Measurements from ENCODE around the gene CSNK1D. TPM values are rescaled to one million over a fixed set of nuclear protein-coding genes. Genes with fewer than 3 reads are reported as not detected.
"Not testable (repeated sequence)": the region's sequence is repeated elsewhere in the genome, so short reads cannot be mapped to it uniquely, and the experiment has no call there.

The CSNK1D gene
- total RNA-seq, 1 donor from 2014 or later: 160 TPM

DNA sequence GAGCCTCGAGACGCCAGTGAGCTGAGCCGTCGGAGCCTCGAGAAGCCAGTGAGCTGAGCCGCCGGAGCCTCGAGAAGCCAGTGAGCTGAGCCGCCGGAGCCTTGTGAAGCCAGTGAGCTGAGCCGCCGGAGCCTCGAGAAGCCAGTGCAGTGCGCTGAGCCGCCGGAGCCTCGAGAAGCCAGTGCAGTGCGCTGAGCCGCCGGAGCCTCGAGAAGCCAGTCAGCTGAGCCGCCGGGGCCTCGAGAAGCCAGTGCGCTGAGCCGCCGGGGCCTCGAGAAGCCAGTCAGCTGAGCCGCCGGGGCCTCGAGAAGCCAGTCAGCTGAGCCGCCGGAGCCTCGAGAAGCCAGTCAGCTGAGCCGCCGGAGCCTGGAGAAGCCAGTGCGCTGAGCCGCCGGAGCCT, 19.4 kb downstream of the CSNK1D start:
- intact Hi-C loops (cut with micrococcal nuclease): not testable (repeated sequence)

- intact Hi-C loops (cut with micrococcal nuclease): no loop called here
These were observed 20.3 kb downstream of the CSNK1D start for GRCh38 chr17:82253179-82253544.

GRCh38 chr17:82252511-82253178, 20.9 kb downstream of the CSNK1D start:
- intact Hi-C loops (cut with micrococcal nuclease): no loop called here

DNA sequence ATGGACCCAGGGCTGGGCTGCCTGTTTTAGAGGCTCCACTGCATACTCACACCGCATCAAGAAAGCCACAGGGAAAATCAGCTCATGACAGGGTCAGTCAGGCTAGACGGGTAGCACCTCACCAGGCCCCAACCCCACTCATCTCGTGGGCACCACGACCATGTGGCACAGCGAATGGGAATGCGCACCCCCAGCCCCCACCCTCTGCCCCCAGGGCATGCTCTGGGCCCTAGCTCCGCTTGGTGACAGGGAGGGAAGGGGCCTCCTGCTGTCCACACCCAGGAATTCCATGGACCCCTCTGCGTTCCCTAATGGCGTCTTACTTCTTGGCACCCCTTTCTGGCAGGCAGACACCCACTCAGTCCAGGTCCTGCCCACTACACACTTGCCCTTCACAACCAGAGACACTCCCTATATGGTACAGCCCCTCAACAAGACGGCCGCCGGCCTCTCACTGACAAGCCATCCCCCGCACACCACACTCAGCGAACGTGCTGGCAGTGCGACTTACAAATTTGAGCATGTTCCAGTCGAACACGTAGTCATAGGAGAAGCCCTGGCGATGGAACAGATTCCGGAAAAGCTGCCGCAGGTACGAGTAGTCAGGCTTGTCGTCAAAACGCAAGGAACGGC, 22.5 kb downstream of the CSNK1D start:
- intact Hi-C loops (cut with micrococcal nuclease): no loop called here

- intact Hi-C loops (cut with micrococcal nuclease): no loop called here
These were observed 23.5 kb downstream of the CSNK1D start for GRCh38 chr17:82249896-82250581.

GRCh38 chr17:82248815-82249674, 24.5 kb downstream of the CSNK1D start:
- intact Hi-C loops (cut with micrococcal nuclease): no loop called here

- intact Hi-C loops (cut with micrococcal nuclease): no loop called here
These were observed 25.4 kb downstream of the CSNK1D start for GRCh38 chr17:82247856-82248671.

DNA sequence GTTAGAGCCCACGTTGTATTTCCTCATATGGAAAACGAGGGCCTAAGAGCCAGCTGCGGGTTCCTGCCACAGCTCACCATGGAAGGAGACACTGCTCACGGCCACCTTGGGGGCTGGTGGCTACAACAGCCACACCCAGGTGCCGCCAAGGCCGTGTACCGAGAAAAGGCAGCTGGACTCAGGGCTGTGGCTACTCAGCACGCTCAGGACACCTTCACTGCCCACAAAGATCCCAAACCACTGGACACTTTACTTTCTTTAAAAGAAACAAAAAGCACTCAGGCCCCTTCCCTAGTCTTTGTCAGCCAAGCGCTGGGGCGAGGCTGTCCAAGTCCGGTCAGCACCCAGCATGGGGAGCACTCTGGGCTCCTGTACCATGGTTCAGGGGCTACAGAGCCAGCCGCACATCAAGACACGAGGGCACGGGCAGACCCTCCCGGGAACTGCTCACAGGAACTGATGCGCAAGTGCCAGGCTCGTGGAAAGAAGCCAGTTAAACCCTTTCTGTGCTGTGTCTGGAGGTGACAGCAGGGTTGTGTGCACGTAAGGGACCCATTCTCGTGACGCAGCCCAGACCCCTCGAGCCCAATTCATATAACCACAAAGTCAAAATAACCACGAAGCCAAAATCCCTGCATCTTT, 26.2 kb downstream of the CSNK1D start:
- intact Hi-C loops (cut with micrococcal nuclease): no loop called here

- intact Hi-C loops (cut with micrococcal nuclease): no loop called here
These were observed 26.9 kb downstream of the CSNK1D start for GRCh38 chr17:82246365-82247181.

GRCh38 chr17:82246040-82246364, 27.5 kb downstream of the CSNK1D start:
- intact Hi-C loops (cut with micrococcal nuclease): no loop called here

DNA sequence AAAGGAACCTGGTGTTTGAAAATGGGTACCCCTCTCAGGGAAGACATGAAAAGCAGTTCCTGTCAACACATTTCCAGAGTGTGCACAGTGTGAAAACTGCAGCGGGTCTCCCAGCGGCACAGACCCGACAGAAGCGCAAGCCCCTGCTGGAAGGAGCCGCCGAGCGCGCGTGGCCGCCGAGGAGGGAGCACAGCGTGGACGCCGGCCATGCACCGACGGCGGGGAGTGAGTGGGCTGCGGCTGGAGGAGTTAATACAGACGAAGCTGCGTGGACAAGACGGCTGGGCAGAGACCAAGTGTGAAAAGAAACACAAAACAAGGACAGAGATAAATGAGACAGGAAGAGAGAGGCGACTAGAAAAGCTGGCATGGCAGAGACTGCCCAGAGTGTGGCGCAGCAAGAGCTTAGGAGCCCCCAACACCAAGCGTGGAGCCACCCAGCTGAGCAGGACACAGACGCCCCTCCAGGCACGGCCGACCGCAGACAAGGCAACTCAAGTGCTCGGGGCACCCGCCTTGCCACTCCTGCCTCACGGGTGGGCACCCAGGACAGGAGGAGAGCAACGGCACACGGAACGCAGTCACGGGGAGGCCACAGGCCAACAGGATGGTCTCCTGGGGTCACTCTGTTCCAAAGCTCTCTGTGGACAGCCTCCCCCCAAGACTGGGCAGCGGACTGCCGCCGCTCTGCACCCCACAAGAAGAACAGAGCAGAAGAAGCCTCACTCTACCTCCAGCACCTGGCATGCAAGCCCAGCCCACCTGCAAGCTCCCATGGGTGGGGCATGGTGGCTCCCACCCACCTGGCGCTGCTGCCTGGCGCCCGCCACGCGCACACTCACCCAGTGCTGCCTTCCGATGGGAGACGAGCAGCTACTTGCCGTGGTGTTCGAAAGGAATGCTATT, 28.1 kb downstream of the CSNK1D start:
- intact Hi-C loops (cut with micrococcal nuclease): no loop called here

DNA sequence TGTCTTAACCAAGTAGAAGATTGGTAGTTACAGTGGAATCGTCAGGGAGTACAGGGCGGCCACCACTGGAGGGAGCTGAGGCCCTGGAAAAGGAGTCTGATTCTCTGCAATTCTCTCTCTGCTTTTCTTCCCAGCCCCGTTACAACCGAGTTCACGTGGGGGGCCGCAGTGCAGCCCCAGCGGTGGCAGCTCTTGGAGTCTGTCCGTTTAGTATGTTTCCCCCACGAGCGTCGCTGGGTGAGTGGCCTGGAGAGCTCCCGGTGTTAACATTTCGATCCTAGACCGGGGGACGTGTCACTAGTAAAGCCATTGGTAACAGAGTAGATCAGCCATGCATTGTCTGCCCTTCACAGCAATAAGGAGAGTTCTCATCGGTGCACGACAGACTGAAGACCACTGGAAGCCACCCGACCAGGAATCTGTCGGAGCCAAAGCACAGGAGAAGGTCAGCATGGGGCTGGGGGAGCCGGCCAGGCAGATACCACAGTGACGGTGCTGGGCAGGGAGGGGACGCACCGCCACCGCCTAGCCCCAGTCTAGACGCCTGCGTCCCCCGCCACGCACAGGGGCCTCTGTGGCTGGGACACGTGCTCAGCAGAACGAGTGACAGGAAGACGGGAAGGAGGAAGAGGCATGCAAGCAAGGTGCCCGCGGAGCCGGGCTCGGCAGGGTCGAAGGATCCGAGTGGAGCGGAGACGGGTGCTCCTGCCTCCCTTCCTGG, 28.9 kb downstream of the CSNK1D start:
- intact Hi-C loops (cut with micrococcal nuclease): no loop called here

DNA sequence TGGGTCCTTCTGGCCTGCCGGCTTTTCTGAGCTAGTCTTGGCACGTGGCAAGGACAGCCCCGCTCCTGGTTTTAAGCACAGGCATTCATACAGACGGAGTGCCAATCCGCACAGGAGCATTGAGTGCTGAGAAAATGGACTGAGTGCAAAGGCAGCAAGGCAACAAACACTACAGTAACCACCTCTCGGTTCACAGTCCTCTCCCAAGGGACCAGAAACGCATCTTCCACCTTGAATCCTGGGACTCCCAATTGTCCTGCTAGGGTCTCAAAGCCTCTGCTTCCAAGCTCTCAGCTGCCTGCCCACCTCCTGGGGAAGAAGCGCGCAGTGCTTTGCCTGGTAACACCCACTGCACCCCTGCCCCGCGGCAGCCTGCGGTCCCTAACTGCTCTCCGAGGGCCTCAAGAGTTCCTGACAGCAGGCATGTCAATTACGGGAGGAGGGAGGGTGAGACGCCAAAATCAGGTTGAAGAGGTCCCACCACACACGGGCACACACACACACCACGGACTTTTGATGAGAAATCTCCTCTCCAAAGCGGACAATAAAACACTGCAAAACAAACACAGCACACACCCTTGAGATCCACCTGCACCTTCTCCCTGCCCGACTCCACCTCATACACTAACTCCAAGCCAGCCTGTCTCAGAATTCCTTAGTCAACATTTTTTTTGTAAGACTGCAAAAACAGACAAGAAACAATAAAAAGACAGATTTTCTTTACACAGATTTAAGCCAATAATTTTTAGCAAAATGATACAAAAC, 29.7 kb downstream of the CSNK1D start:
- intact Hi-C loops (cut with micrococcal nuclease): no loop called here

DNA sequence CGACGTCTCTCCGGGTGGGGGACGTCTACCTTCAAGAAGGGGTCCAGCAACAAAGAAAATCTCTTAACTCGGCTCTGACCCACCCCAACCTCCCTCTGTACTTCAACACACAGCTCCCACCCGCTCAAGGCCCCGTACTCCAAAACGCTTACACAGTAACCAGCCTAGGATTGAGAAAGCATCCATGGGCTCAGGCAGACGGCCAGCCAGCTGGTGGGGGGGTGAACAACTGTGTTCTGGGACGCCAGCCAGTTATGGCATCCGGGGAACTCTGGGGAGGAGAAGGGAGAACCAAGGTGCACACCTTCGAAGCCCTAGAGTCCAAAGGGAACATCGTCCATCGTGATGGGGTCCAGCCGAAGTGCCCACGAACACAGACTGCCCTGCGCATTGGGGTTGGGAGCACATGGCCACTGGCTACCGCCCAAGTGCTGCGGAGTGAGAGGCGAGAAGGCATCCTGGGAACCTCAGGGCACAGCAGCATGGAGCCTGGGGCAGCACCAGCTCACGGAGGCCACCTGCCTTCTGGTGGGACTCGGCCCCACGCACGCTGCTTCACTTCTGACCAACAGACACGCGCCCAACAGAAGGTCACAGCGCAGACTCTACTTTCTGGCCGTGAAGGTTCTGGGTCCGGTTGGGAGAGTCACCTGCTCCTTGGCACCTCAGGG, 30.4 kb downstream of the CSNK1D start:
- intact Hi-C loops (cut with micrococcal nuclease): no loop called here

DNA sequence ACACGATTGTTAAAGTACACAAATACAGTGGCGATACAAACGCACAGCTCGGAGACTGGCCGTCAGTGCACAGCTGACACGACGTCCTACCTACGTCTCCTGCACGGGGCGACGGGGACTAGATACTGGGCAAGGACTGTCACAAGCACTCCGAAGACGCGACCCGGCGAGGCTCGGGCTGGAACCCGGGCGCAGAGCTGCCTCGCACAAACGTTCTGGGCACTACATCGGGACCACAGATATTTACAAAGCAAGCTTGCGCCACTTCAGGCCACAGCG, 30.9 kb downstream of the CSNK1D start:
- intact Hi-C loops (cut with micrococcal nuclease): no loop called here

DNA sequence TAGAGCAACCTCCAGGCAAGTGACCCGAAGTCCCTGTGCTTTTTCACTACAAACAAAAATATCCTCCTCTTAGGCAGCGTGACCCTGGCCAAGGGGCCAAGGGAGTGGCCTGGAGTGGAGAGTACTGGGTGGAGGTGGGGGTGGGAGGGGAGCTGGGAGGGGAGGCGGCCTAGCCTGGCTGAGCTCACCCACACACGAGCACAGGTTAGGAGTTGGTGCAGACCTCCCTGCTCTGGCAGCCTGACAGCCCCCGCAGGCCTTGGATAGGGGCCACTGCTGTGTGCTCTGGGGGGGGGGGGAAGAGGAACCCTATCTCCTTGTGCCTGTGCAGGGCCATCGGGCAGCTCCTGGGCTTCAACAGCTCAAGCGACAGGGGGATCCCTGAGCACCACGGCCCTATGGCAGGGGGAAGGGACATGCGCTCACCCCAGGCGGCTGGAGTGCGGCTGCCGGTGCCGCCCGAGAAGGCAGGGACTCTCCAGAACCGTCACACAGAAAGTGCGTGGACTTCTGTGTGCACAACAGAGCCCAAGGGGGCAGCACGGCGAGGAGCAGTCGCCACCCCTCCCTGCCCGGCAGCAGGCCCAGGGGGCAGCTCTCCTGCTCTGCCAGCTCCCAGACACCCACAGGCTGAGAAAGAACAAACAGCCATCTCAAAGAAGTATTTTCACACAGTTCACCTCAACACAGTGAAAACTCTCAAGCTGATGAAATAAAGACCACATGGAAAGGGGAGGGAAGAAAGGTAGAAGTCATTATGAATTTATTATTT, 31.4 kb downstream of the CSNK1D start:
- intact Hi-C loops (cut with micrococcal nuclease): no loop called here

Measured in T-helper 1 cell treated with Interleukin-12 subunit alpha and Interleukin-12 subunit beta and Interleukin-4 antibody, amounts not matched to agents 30 ng/mL and 1 ng/mL, for 36 hours (primary cell).